A673 (cell line): ENCODE results near the gene TAMALIN. TPM values are rescaled to one million over a fixed set of nuclear protein-coding genes. Genes with fewer than 3 reads are reported as not detected.

Experiments used
- BruUV-seq: library from RNA; stranded (reverse); fragments of 400-500 nt; replicated peaks from 2 replicates; lab custom pipeline; 2021; lab: Mats Ljungman, UMichigan
- CTCF ChIA-PET: fragments of 300-600 bp; sonication (Branson Sonifier 250); formaldehyde crosslinking; loops from one replicate; lab custom pipeline; 2022; ENCODE audit warnings: antibody characterized with exemption; lab: Charles Lee
- POLR2A ChIA-PET: fragments of 300-600 bp; sonication (Branson Sonifier 250); formaldehyde crosslinking; loops from one replicate; lab custom pipeline; 2022; ENCODE audit warnings: antibody characterized with exemption; ENCODE audit not compliant: low non-redundant PET; lab: Charles Lee
- DNase-seq: peaks from one replicate; pipeline ENCODE4 v3.0.0-alpha.2; 2015; ENCODE audit warnings: low spot score
- H3K27ac ChIP-seq: fragments of 200-600 bp; sonication (generic); 2 replicates; pipeline ENCODE4 v1.5.1; 2016; ENCODE audit warnings: mixed run types, low read depth, mild to moderate bottlenecking, mixed read lengths, antibody characterized with exemption, low read length; ENCODE audit not compliant: poor library complexity, severe bottlenecking
- H3K27me3 ChIP-seq: fragments of 200-600 bp; sonication (generic); replicated peaks from 2 replicates; pipeline ENCODE4 v1.6.1; 2017; ENCODE audit warnings: mixed run types, low read depth, mild to moderate bottlenecking, mixed read lengths, antibody characterized with exemption, low read length; ENCODE audit not compliant: insufficient read depth, poor library complexity
- H3K36me3 ChIP-seq: fragments of 200-600 bp; sonication (generic); 2 replicates; pipeline ENCODE4 v1.6.1; 2016; ENCODE audit warnings: mixed run types, mild to moderate bottlenecking, mixed read lengths, antibody characterized with exemption, low read length; ENCODE audit not compliant: insufficient read depth, poor library complexity, severe bottlenecking
- H3K4me1 ChIP-seq: fragments of 200-600 bp; sonication (generic); 2 replicates; pipeline ENCODE4 v1.6.1; 2017; ENCODE audit warnings: mixed run types, mild to moderate bottlenecking, mixed read lengths, antibody characterized with exemption, low read length; ENCODE audit not compliant: insufficient read depth, poor library complexity, severe bottlenecking
- H3K4me3 ChIP-seq: fragments of 200-600 bp; sonication (generic); 2 replicates; pipeline ENCODE4 v1.5.1; 2016; ENCODE audit warnings: low read depth, mixed run types, mild to moderate bottlenecking, mixed read lengths, low read length; ENCODE audit not compliant: poor library complexity, severe bottlenecking
- H3K9me3 ChIP-seq: fragments of 200-600 bp; sonication (generic); 2 replicates; pipeline ENCODE4 v1.6.1; 2016; ENCODE audit warnings: mixed run types, low read depth, mild to moderate bottlenecking, mixed read lengths, antibody characterized with exemption, low read length; ENCODE audit not compliant: poor library complexity, severe bottlenecking
- CTCF ChIP-seq: fragments of 300-800, 200-600 bp; sonication (generic); conservative IDR thresholded peaks from 2 replicates; pipeline ENCODE4 v1.5.1; 2017; ENCODE audit warnings: low read depth, mild to moderate bottlenecking, antibody characterized with exemption, low read length, moderate library complexity, mixed read lengths
- EZH2 ChIP-seq: fragments of 200-600 bp; sonication (generic); IDR thresholded peaks from 2 replicates; pipeline ENCODE4 v1.6.1; 2017; ENCODE audit warnings: borderline replicate concordance, low read depth, mild to moderate bottlenecking, mixed read lengths, antibody characterized with exemption, low read length; ENCODE audit not compliant: poor library complexity, severe bottlenecking
- intact Hi-C: fragments of 100-400 bp; cut with micrococcal nuclease; formaldehyde crosslinking; loops from one replicate; pipeline ENCODE4 v1.10.0; 2022; ENCODE audit not compliant: unreplicated experiment
- total RNA-seq: library from RNA; stranded (reverse); gene quantifications from 2 replicates; pipeline ENCODE4 v1.2.3, GENCODE V29; 2021

The TAMALIN gene
- total RNA-seq, 1 experiment from 2014 or later: 4.8 TPM

GRCh38 chr12:51961834-51962233 is 44.9 kb upstream of the TAMALIN start:
- Histone ChIP-seq H3K27ac (no peak overlapping the region), H3K4me3 (no peak overlapping the region), H3K36me3 (peaks cover 12% of the 10 kb centered on the region), H3K9me3 (peaks cover 2% of the 10 kb centered on the region), H3K4me1 (no peaks in the 10 kb centered on the region), H3K27me3 (no peaks in the 10 kb centered on the region)
- no peak for TF ChIP-seq CTCF
- no peak for TF ChIP-seq EZH2
- no TSS peak for BruUV-seq
- ChIA-PET CTCF (no interaction called here), POLR2A (interaction anchor here (0.6 kb wide), 1 partner anchor 108 kb away, joined by 3 read pairs; the partner anchor contains the start of gene ATG101)
- intact Hi-C loops: no loop called here
- DNase-seq: no peak

- Histone ChIP-seq H3K4me3 (no peak overlapping the region), H3K4me1 (no peaks in the 10 kb centered on the region), H3K36me3 (peaks cover 12% of the 10 kb centered on the region), H3K9me3 (peaks cover 2% of the 10 kb centered on the region), H3K27ac (no peak overlapping the region), H3K27me3 (no peaks in the 10 kb centered on the region)
- TF ChIP-seq CTCF (no peak), EZH2 (no peak)
- DNase-seq: no peak
- BruUV-seq: no TSS peak
- intact Hi-C loops: no loop called here
- CTCF ChIA-PET: no interaction called here
- POLR2A ChIA-PET: no interaction called here
These were observed 44.0 kb upstream of the TAMALIN start for GRCh38 chr12:51962737-51963136.

- ChIA-PET POLR2A (no interaction called here), CTCF (no interaction called here)
- H3K27ac ChIP-seq: no peak overlapping the region
- H3K4me3 ChIP-seq: no peak overlapping the region
- no peak for DNase-seq
- H3K9me3 ChIP-seq: peaks cover 2% of the 10 kb centered on the region
- peaks cover 12% of the 10 kb centered on the region for H3K36me3 ChIP-seq
- TF ChIP-seq EZH2 (no peak), CTCF (no peak)
- no peaks in the 10 kb centered on the region for H3K27me3 ChIP-seq
- intact Hi-C loops: no loop called here
- H3K4me1 ChIP-seq: no peaks in the 10 kb centered on the region
- no TSS peak for BruUV-seq
These were observed 43.3 kb upstream of the TAMALIN start for GRCh38 chr12:51963477-51963876.
